Left colon (tissue), 2 donors: ENCODE data around the gene RPRD1A. TPM values are rescaled to one million over a fixed set of nuclear protein-coding genes. Genes with fewer than 3 reads are reported as not detected.
"Not testable (repeated sequence)": the region's sequence is repeated elsewhere in the genome, so short reads cannot be mapped to it uniquely, and the experiment has no call there.

Source experiments
- ATAC-seq: fragments of 200-7000 bp; cut with Tn5 transposase; one replicate; pipeline ENCODE4 v1.9.1; 2020; ENCODE audit warnings: mild to moderate bottlenecking, moderate library complexity
- DNase-seq, 2 donors: peaks; one replicate each; pipeline ENCODE4 v3.0.0-alpha.2; 2020
- intact Hi-C, 2 donors: fragments of 100-400 bp; cut with DNase I in 1 of 2; cut with micrococcal nuclease in 1 of 2; formaldehyde crosslinking; loops; one replicate each; pipeline versions ENCODE4 v1.11.2 to v1.14.0; 2022; cut with DNase I, micrococcal nuclease
- long read RNA-seq: library from polyadenylated mRNA; unstranded; transcript quantifications from one replicate; pipeline ENCODE4 v2.0.0, GENCODE V29; 2021
- total RNA-seq, 2 donors: library from RNA; stranded (reverse); fragmentation: NEBNext Ultra II Directional; extraction: Animal tissue kit (Norgen Biotek cat#: 25700); gene quantifications; one replicate each; pipeline ENCODE4 v1.2.1, GENCODE V29; 2021
- donor health status: DM: no; HTN: no; CAD: no.
- donor health status: DM: yes; HTN: yes; CAD: no.

Gene RPRD1A, protein sequence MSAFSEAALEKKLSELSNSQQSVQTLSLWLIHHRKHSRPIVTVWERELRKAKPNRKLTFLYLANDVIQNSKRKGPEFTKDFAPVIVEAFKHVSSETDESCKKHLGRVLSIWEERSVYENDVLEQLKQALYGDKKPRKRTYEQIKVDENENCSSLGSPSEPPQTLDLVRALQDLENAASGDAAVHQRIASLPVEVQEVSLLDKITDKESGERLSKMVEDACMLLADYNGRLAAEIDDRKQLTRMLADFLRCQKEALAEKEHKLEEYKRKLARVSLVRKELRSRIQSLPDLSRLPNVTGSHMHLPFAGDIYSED
- 10 to 100 TPM; 32.3 to 32.5 TPM for total RNA-seq
- long read RNA-seq, full-length matches to known transcripts: 13 of 20 reads
- long read RNA-seq, partial matches to known transcripts: 2 of 20 reads
- long read RNA-seq, other reads (novel, unspliced or antisense): 5 of 20 reads

DNA sequence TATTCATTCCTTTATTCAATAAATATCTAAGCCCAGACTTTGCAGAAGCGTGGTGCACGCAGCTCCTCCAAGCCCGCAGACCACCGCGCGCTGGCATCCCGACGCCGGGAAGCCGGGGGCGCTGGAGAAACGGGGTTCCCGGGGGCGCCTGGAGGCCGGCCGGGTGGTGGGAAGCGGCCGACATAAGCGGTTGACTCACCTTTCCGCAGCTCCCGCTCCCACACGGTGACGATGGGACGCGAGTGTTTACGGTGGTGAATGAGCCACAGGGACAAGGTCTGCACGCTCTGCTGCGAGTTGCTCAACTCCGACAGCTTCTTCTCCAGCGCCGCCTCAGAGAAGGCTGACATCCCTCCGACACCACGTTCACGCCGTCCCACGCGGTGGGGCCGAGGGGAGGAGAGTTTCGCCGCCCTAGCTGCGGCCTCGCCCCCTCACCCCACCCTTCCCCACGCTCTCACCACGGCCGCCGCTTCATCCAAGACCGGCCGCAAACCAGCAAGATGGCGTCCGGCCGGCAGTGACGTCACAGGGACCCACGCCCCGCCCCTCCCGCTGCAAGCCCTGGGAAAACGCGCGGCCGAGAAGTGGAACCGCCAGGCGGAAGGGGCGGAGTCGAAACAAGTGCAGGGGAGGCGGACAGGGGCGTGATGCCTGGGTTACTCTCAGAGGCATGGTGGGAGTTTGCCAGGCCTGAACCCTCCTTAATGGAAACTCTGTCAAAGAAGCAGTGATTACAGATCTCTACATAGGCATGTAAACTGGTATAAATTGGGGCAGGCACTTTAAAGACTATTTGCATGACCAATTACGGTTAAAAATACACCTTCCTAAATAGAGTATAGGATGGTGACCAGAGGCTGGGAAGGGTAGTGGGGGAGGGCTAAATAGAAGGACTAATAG lies at the start of gene RPRD1A:
Gene RPRD1A, minus strand, starts transcription at position 505 of the 903 bp plus-strand sequence. Its CDS starts 155 bp downstream, at position 350.
- ATAC-seq: peak; percentile 96
- intact Hi-C loops: no loop called here
- DNase-seq: peak; percentile 96 to 99

DNA sequence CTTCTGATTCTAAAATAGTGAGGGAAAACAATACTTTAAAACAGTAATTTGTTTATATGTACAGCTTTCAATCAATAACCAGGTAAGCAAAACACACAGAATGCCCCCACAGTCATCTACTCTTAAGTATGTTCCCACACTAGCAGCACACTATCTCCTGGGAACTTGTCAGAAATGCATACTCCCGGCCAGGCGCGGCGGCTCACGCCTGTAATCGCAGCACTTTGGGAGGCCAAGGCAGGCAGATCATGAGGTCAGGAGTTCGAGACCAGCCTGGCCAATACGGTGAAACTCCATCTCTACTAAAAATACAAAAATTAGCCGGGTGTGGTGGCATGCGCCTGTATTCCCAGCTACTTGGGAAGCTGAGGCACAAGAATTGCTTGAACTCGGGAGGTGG lies 49.4 kb upstream of the RPRD1A start:
- ATAC-seq, DNase-seq, intact Hi-C loops: not testable (repeated sequence)

DNA sequence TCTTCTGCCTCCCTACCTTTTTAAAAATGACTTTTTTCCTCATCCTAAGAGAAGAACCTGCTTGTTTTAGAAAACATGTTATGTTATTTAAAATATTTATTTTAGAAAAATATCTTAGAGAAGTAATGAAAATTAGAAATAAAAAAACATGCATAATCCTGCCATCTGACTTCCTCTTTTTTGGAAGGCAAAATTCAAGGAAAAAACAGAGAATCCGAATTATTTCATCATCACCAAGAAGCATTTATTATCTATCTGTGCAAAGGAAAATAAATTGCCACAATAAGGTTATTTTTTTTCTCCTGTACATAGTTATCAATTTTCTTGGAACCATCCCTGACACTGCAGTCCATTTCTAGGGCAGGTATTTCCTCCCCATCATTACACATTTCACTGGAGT lies 47.4 kb upstream of the RPRD1A start:
- intact Hi-C loops: no loop called here
- ATAC-seq (no peak), DNase-seq (no peak)

DNA sequence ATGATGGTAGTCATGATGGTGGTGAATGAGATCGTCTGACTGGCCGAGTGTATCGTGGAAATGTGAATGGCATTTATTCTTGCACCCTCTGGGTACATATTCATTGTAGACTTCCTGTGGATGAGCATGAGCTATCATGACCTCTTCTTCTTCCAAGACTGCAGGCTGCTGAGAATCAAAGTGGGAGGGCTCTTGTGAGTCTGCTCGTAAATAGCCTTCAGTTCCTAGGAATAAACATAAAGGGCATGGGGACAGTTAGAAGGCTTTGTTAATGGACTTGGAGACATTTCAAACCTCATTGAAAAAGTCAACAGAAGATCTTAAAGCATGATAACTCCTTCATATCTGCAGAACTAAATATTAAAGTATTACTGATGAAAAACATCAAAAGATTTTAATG lies 46.9 kb upstream of the RPRD1A start:
- intact Hi-C loops: no loop called here
- ATAC-seq: no peak
- no peak for DNase-seq

DNA sequence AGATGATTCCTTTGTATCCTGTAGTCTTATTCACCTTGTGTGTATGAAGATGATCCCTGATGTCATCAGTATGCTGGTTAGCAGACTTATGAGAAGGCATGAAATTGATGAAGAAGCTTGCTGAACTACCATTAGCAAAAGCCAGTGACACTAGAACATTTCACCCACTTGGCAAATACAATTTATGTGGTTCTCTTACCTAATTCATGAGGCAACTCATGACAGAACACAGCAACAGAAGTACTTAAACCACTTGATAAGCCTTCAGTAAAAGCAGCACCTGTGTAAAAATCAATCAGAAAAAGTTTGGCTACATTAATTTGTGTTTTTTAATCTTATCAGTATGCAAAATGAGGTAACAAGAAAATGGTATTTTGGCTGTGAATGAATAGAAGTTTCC lies 44.9 kb upstream of the RPRD1A start:
- intact Hi-C loops: no loop called here
- DNase-seq (no peak), ATAC-seq (no peak)

DNA sequence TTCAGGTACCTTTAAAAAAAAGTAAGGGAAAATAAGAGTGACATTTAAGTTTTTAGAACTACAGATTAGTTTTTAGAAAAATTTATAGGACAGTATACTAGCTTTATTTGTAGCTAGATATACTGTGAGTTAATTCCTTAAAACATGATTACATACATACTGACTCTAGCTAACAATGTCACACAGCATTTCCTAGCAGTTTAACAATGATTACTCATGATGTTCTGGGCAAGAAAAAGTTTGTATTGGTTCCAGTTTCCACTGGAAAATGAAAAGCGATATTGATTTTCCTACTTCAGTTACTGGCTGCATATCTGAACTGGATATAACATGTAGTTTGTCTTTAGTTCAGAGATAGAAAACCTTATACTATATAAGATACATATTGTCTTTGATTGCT lies 42.4 kb upstream of the RPRD1A start:
- no peak for ATAC-seq
- DNase-seq: no peak
- intact Hi-C loops: loop anchor here in 1 of 2 donors (10.0 kb wide), 1 partner anchor 175 kb away; no protein-coding TSS in a partner anchor

DNA sequence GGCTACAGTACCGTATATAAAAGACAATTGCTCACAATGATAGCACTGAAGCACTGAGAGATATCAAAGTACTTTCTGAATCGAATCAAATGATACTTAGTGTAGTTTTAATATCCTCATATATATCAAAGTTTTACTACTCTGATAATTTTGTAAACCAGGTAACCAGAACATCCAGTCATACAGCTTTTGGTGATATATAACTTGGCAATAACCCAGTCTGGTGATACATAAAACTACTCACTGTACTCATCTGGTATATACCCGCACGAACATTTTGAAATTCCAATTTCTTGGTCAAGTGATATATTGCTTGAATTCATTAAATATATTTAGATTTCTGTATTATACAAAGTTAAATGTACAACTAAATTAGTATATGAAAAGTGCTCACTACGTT lies 41.2 kb upstream of the RPRD1A start:
- DNase-seq (no peak), ATAC-seq (no peak)
- intact Hi-C loops: loop anchor here in 1 of 2 donors (10.0 kb wide), 1 partner anchor 176 kb away; no protein-coding TSS in a partner anchor

DNA sequence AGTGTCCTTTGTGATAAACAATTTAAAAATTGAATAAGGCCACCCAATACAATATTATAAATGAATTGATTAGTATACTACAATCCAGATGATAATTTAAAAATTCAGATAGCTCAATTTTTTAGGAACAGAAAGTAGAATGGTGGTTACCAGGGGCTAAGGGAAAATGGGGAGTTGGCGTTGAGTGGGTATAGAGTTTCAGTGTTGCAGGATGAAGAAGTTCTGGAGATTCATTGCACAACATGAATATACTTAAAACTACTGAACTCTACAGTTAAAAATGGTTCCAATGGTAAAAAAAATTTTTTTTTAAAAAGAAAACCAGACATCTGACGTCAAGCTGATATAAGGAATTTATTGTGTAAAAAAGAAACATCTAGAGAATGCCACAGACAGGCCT lies 40.8 kb upstream of the RPRD1A start:
- ATAC-seq (no peak), DNase-seq (no peak)
- intact Hi-C loops: loop anchor here in 1 of 2 donors (10.0 kb wide), 1 partner anchor 177 kb away; no protein-coding TSS in a partner anchor

DNA sequence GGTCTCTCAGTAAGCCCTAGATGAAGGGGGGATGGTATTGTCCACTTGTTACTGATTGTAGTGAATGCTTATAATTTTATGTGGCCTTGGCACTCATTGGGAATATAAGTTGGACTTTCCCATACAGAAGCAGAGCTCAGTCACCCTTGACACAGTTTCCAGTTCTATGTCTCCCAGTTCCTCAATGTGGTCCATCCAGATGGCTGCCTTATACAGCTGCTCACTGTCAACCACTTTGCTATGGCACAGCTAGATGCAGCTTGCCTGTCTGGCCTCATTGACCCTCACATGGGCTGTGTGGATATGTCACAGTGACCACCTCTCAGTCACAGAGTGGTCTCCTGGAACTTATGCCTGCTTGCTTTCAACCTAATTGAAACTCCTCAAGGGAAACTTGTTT lies 40.1 kb upstream of the RPRD1A start:
- no peak for ATAC-seq
- intact Hi-C loops: loop anchor here in 1 of 2 donors (10.0 kb wide), 1 partner anchor 177 kb away; no protein-coding TSS in a partner anchor
- DNase-seq: no peak

DNA sequence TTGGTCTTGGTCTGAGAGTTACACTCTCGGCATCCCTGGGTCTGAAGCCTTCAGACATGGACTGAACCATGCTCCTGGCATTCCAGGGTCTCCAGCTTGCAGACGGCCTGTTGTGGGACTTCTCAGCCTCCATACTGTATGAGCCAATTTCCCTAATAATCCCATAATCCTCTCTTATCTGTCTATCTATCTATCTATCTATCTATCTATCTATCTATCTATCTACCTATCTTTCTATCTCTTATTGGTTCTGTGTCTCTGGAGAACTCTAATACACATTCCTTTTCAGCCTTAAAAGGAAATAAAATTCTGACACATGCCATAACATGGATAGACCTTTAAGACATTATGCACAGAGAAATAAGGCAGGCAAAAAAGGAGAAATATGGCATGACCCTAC lies 37.4 kb upstream of the RPRD1A start:
- intact Hi-C loops: loop anchor here in 1 of 2 donors (10.0 kb wide), 1 partner anchor 180 kb away; no protein-coding TSS in a partner anchor
- DNase-seq: no peak
- ATAC-seq: no peak

DNA sequence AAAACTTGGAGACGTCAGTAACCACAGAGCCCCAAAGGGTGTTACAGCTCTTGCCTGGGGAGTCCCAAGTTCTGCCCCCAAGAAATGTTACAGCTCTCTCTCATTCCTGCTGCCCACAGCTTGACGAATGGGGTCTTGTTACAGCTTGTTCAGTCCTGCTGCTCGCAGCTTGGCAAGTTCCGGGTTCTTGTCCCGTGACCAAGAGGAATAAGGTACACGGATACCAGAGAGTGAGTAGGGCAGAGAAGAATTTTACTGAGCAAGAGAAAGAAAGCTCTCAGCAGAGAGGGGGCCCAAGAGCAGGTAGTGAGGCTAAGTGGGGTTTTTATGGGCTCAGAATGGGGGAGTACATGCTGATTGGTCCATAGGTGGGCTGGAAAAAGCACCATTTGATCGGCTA lies 34.6 kb upstream of the RPRD1A start:
- ATAC-seq (no peak), DNase-seq (no peak)
- intact Hi-C loops: loop anchor here in 1 of 2 donors (10.0 kb wide), 1 partner anchor 183 kb away; no protein-coding TSS in a partner anchor

DNA sequence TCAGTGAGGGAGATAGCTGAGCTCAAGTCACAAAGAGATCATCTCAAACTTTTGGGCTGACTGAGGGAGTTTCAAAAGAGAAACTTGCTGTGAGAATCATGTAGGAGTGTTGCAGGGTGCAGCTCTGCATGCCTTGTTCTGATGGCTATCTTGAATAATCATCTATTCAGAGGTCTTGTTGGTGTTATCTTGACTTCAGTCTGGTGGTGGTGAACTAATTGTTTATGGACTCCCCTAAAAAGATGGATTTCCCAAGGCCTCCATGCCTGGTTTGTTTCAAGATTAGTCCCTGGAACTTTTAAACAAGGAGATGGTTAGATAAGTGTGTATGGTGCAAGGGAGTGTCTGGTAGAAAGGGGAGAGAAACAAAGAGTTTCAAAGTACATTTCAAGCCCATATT lies 32.0 kb upstream of the RPRD1A start:
- ATAC-seq: no peak
- intact Hi-C loops: loop anchor here in 1 of 2 donors (5.0 kb wide), 1 partner anchor 183 kb away; no protein-coding TSS in a partner anchor

DNA sequence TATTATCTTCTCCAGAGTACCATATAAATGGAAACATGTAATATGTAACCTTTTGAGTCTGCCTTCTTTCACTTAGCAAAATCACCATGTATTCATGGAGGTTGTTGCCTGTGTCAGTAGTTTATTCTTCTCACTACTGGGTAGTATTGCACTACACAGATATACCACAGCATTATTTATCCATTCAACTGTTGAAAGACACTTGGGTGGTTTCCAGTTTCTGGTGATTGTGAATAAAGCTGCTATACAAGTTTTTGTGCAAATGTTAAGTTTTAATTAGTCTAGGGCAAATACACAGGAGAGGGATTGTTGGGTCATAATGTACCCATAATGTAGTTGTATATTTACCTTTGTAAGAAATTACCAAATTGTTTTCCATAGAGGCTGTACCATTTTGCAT lies 29.6 kb upstream of the RPRD1A start:
- no peak for DNase-seq
- intact Hi-C loops: loop anchor here in 1 of 2 donors (5.0 kb wide), 1 partner anchor 185 kb away; no protein-coding TSS in a partner anchor
- ATAC-seq: no peak

More for the DNA sequence above, 32.0 kb upstream of the RPRD1A start:
- DNase-seq: no peak

DNA sequence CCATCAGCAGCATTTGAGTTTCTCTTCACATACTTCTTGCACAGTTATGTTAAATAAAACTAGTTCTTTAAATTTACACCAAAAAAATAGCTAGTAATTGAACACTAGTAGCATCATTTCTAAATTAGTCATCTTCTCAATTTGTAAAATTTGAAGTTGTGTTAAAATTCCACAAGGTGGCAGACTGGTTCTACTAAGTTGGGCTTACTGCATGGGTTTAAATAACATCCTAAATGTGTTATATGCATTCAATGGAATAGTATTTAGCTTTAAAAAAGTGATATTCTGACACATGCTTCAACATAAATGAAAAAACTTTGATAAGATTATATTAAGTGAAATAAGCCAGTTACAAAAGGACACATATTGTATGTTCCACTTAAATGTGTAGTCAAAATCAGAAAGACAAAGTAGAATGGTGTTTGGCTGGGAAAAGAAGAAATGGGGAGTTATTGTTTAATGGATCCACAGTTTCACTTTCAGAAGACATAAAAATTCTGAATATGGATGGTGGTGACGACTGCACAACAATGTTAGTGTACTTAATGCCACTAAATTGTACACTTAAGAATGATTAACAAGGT lies 28.7 kb upstream of the RPRD1A start:
- ATAC-seq (peak; percentile 58), DNase-seq (no peak)
- intact Hi-C loops: loop anchor here in 1 of 2 donors (5.0 kb wide), 1 partner anchor 186 kb away; no protein-coding TSS in a partner anchor

DNA sequence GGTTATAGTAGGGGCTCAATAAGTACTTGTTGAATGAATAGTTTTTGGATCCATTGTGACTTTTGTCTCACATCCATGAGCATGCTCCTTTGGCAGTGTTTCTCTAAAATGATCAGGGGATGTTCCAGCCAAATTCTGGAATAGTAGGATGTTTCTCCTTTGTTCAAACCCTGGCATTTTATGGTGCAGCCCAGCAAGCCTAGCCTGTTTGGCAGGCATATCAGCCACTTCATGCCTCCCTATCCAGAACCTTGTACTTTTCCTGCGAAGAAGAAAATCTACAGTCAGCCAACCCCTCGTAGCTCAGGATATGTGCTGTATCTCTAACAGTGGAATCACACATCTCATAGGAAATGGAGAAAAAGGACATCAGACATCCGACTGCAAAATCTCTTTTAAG lies 27.1 kb upstream of the RPRD1A start:
- intact Hi-C loops: no loop called here
- no peak for ATAC-seq
- no peak for DNase-seq

DNA sequence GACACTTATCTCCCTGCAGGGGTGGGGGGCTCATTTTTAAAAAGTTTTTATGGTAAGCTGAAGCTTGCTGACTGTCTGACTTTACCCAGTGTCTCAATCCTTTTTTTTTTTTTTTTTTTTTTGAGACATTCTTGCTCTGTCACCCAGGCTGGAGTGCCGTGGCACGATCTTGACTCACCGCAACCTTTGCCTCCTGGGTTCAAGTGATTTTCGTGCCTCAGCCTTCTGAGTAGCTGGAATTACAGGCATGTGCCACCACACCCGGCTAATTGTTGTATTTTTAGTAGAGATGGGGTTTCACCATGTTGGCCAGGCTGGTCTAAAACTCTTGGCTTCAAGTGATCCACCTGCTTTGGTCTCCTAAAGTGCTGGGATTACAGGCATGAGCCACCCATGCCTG lies 24.8 kb upstream of the RPRD1A start:
- DNase-seq, intact Hi-C loops, ATAC-seq: not testable (repeated sequence)

DNA sequence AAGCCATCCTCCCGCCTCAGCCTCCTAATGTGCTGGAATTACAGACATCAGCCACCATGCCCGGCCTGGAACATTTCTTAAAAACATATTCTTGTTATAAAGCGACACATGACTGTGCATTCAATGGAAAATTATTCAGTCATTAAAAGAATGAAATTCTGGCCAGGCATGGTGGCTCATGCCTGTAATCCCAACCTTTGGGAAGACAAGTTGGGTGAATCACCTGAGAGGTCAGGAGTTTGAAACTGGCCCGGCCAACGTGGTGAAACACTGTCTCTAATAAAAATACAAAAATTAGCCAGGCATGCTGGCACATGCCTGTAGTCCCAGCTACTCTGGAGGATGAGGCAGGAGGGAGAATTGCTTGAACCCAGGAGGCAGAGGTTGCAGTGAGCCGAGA lies 21.6 kb upstream of the RPRD1A start:
- intact Hi-C loops: no loop called here
- ATAC-seq (no peak), DNase-seq (no peak)

DNA sequence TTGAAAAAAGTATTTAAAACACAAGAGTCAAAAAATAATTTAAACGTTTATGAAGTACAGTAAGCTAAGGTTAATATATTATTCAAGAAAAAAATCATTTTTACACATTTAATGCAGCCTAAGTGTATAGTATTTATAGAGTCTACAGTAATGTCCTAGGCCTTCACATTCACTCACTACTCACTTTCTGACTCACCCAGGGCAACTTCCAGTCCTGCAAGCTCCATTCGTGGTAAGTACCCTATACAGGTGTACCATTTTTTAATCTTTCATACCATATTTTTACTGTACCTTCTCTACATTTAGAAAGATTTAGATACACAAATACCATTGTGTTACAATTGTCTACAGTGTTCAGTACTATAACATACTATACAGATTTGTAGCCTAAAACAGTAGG lies 20.9 kb upstream of the RPRD1A start:
- intact Hi-C loops: no loop called here
- ATAC-seq: no peak
- no peak for DNase-seq

DNA sequence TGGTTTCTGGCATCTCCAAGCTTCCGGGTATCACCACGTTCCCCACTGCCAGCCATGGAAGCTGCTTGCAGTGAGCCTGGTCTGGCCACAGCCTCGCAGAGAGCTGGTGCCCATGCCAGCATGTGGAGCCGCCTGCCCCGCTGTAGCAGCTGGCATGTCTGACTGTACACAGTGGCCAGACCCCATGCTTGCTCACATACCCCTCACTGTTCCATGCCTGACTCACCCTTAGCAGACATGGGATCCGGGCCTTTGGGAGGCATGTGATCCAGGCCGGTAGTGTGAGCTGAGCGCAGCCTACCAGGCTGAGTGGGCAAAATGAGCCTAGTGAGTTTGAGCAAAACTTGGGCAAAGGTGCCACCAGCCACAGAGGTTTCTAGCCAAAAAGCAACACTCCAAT lies 18.8 kb upstream of the RPRD1A start:
- intact Hi-C loops: no loop called here
- no peak for DNase-seq

More for the DNA sequence above, 18.8 kb upstream of the RPRD1A start:
- ATAC-seq: no peak
